Fibroblast of lung (primary cell): ENCODE results near the gene GPR101.

Experiments used
- EZH2 ChIP-seq: IDR thresholded peaks from 2 replicates; pipeline ENCODE4 v1.5.1; 2012; ENCODE audit warnings: low read length, control low read depth, mild to moderate bottlenecking; ENCODE audit errors: missing control alignments
- TF ChIP-seq, protein P1 (sequence below), 2 donors: IDR thresholded peaks in 1 of 2; conservative IDR thresholded peaks in 1 of 2; 1 replicate in 1 of 2; 2 replicates in 1 of 2; pipeline ENCODE4 v1.5.1; 2011 to 2012; ENCODE audit warnings: low read length in 2 of 2, control low read depth in 1 of 2, inconsistent platforms in 1 of 2, low read depth in 1 of 2, mild to moderate bottlenecking in 1 of 2

DNA sequence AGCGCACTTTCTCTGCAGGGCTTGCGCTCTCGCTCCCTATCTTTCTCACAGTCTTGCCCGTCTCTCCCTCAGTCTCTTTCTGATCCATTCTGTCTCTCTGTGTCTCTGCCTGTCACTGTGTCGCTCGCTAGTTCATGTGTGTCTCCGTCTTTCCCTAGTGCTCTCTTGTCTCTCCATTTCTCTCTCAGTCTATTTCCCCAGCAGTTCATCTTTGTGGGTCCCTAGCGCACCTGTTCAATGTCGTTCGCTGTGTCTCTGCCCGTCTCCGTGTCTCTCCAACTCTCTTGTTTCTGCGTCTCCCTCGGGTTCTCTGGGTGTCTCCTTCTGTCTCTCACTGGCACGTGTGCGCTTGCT, 1.5 kb downstream of the GPR101 start:
- TF ChIP-seq, protein P1, sequence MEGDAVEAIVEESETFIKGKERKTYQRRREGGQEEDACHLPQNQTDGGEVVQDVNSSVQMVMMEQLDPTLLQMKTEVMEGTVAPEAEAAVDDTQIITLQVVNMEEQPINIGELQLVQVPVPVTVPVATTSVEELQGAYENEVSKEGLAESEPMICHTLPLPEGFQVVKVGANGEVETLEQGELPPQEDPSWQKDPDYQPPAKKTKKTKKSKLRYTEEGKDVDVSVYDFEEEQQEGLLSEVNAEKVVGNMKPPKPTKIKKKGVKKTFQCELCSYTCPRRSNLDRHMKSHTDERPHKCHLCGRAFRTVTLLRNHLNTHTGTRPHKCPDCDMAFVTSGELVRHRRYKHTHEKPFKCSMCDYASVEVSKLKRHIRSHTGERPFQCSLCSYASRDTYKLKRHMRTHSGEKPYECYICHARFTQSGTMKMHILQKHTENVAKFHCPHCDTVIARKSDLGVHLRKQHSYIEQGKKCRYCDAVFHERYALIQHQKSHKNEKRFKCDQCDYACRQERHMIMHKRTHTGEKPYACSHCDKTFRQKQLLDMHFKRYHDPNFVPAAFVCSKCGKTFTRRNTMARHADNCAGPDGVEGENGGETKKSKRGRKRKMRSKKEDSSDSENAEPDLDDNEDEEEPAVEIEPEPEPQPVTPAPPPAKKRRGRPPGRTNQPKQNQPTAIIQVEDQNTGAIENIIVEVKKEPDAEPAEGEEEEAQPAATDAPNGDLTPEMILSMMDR (conservative IDR thresholded peaks at IDR 0.05 in 1 of 2, IDR thresholded peaks at IDR 0.05 in 1 of 2; ENCODE audit: low read depth in 1 of 2, low read length in 2 of 2): no peak
- TF ChIP-seq EZH2: no peak
